Measurements from ENCODE around the gene PTPRK. TPM values are rescaled to one million over a fixed set of nuclear protein-coding genes. Genes with fewer than 3 reads are reported as not detected.

Gene PTPRK
- total and polyA plus RNA-seq, 10 of the 15 experiments (the other 5 are each of a cell fraction or from before 2014, with no cell fraction given) = 0.23 to 1.9 (median 0.55) TPM

GRCh38 chr6:128127650-128128049 is 392.7 kb downstream of the PTPRK start:
- BruUV-seq (replicated peaks) = no TSS peak
- in situ Hi-C loops (cut with MboI) (no loop called here), intact Hi-C loops (cut with micrococcal nuclease; ENCODE audit: unreplicated experiment) (no loop called here)
- WGBS (ENCODE audit: insufficient coverage, insufficient replicate concordance, low lambda C conversion rate, missing lambda C conversion rate) = 40% methylated on average over 1 of the region's 1 CpG
- H3K79me2 ChIP-seq (ENCODE audit: control insufficient read depth, insufficient read depth, low read length) = no peaks in the 10 kb centered on the region
- no peaks in the 10 kb centered on the region for H3K4me1 ChIP-seq (ENCODE audit: control insufficient read depth, insufficient read depth, low read length)
- DNase-seq (ENCODE audit: low read depth, low spot score) = no peak
- no peaks in the 10 kb centered on the region for H3K9me3 ChIP-seq (replicated peaks; ENCODE audit: control insufficient read depth, insufficient read depth, low read length)
- no peak overlapping the region for H3K4me2 ChIP-seq (ENCODE audit: control insufficient read depth, insufficient read depth)
- ChIA-PET SMC1A (ENCODE audit: uncharacterized antibody, unreplicated experiment) (no interaction called here), POLR2A (no interaction called here), RAD21 (ENCODE audit: unreplicated experiment) (no interaction called here), CTCF (no interaction called here)
- H2AFZ ChIP-seq (ENCODE audit: control insufficient read depth, low read depth, low read length) = no peak overlapping the region
- H3K36me3 ChIP-seq (ENCODE audit: control insufficient read depth in 2 of 2, insufficient read depth in 2 of 2, low read length in 1 of 2) = no peaks in the 10 kb centered on the region
- no peak for FAIRE-seq
- no peak for ATAC-seq
- H4K20me1 ChIP-seq (ENCODE audit: control insufficient read depth, insufficient read depth) = no peaks in the 10 kb centered on the region
- no peak overlapping the region for H3K4me3 ChIP-seq
- TF ChIP-seq USF2 (IDR thresholded peaks at IDR 0.05; ENCODE audit: borderline replicate concordance, low read depth, low read length) = no peak
- TF ChIP-seq NRF1 (conservative IDR thresholded peaks at IDR 0.05; ENCODE audit: low read depth, low read length) = no peak
- TF ChIP-seq ZZZ3 (IDR thresholded peaks at IDR 0.05; ENCODE audit: control insufficient read depth, insufficient read length, low read depth) = no peak
- TF ChIP-seq TCF7 (IDR thresholded peaks at IDR 0.05; ENCODE audit: borderline replicate concordance) = no peak
- TF ChIP-seq HCFC1 (IDR thresholded peaks at IDR 0.05; ENCODE audit: low read length) = no peak
- TF ChIP-seq, protein P1, sequence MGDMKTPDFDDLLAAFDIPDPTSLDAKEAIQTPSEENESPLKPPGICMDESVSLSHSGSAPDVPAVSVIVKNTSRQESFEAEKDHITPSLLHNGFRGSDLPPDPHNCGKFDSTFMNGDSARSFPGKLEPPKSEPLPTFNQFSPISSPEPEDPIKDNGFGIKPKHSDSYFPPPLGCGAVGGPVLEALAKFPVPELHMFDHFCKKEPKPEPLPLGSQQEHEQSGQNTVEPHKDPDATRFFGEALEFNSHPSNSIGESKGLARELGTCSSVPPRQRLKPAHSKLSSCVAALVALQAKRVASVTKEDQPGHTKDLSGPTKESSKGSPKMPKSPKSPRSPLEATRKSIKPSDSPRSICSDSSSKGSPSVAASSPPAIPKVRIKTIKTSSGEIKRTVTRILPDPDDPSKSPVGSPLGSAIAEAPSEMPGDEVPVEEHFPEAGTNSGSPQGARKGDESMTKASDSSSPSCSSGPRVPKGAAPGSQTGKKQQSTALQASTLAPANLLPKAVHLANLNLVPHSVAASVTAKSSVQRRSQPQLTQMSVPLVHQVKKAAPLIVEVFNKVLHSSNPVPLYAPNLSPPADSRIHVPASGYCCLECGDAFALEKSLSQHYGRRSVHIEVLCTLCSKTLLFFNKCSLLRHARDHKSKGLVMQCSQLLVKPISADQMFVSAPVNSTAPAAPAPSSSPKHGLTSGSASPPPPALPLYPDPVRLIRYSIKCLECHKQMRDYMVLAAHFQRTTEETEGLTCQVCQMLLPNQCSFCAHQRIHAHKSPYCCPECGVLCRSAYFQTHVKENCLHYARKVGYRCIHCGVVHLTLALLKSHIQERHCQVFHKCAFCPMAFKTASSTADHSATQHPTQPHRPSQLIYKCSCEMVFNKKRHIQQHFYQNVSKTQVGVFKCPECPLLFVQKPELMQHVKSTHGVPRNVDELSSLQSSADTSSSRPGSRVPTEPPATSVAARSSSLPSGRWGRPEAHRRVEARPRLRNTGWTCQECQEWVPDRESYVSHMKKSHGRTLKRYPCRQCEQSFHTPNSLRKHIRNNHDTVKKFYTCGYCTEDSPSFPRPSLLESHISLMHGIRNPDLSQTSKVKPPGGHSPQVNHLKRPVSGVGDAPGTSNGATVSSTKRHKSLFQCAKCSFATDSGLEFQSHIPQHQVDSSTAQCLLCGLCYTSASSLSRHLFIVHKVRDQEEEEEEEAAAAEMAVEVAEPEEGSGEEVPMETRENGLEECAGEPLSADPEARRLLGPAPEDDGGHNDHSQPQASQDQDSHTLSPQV (IDR thresholded peaks at IDR 0.05) = no peak
- TF ChIP-seq, protein P2, sequence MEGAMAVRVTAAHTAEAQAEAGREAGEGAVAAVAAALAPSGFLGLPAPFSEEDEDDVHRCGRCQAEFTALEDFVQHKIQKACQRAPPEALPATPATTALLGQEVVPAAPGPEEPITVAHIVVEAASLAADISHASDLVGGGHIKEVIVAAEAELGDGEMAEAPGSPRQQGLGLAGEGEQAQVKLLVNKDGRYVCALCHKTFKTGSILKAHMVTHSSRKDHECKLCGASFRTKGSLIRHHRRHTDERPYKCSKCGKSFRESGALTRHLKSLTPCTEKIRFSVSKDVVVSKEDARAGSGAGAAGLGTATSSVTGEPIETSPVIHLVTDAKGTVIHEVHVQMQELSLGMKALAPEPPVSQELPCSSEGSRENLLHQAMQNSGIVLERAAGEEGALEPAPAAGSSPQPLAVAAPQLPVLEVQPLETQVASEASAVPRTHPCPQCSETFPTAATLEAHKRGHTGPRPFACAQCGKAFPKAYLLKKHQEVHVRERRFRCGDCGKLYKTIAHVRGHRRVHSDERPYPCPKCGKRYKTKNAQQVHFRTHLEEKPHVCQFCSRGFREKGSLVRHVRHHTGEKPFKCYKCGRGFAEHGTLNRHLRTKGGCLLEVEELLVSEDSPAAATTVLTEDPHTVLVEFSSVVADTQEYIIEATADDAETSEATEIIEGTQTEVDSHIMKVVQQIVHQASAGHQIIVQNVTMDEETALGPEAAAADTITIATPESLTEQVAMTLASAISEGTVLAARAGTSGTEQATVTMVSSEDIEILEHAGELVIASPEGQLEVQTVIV (IDR thresholded peaks at IDR 0.05; ENCODE audit: borderline replicate concordance, partially characterized antibody) = no peak
- no peak for TF ChIP-seq RFX5 (IDR thresholded peaks at IDR 0.05; ENCODE audit: low read depth, low read length)
- TF ChIP-seq ZBTB33 (IDR thresholded peaks at IDR 0.05) = no peak
- no peak for TF ChIP-seq ASH2L (IDR thresholded peaks at IDR 0.05; ENCODE audit: borderline replicate concordance, low read depth)
- no peak for TF ChIP-seq POU2F2 (IDR thresholded peaks at IDR 0.05; ENCODE audit: borderline replicate concordance, low read depth, low read length)
- TF ChIP-seq, protein P3, sequence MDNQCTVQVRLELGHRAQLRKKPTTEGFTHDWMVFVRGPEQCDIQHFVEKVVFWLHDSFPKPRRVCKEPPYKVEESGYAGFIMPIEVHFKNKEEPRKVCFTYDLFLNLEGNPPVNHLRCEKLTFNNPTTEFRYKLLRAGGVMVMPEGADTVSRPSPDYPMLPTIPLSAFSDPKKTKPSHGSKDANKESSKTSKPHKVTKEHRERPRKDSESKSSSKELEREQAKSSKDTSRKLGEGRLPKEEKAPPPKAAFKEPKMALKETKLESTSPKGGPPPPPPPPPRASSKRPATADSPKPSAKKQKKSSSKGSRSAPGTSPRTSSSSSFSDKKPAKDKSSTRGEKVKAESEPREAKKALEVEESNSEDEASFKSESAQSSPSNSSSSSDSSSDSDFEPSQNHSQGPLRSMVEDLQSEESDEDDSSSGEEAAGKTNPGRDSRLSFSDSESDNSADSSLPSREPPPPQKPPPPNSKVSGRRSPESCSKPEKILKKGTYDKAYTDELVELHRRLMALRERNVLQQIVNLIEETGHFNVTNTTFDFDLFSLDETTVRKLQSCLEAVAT (IDR thresholded peaks at IDR 0.05) = no peak
- no peak for TF ChIP-seq RELA (IDR thresholded peaks at IDR 0.05; ENCODE audit: borderline replicate concordance, partially characterized antibody)
- TF ChIP-seq STAT3 (IDR thresholded peaks at IDR 0.05; ENCODE audit: low read depth, low read length) = no peak
- TF ChIP-seq STAT1 (conservative IDR thresholded peaks at IDR 0.05) = no peak
- H3K27ac ChIP-seq (ENCODE audit: control insufficient read depth, insufficient read depth) = no peak overlapping the region
- H3K9ac ChIP-seq (ENCODE audit: control insufficient read depth, insufficient read depth, low read length) = no peak overlapping the region
- H3K27me3 ChIP-seq (replicated peaks in 1 of 2; ENCODE audit: control insufficient read depth in 2 of 2, insufficient read depth in 2 of 2, low read length in 1 of 2) = no peaks in the 10 kb centered on the region

Measured in GM12878 (cell line).